Smooth muscle cell (in vitro differentiated cells): ENCODE results near the gene SLC6A7. TPM values are rescaled to one million over a fixed set of nuclear protein-coding genes. Genes with fewer than 3 reads are reported as not detected.

Experiments used
- DNase-seq: peaks from one replicate; lab custom pipeline; 2025; ENCODE audit not compliant: unreplicated experiment; lab: John Stamatoyannopoulos, UW
- H2AFZ ChIP-seq: fragments of 200-600 bp; sonication (generic); 2 replicates; pipeline ENCODE4 v1.6.0; 2016; ENCODE audit warnings: antibody characterized with exemption, low read depth, mild to moderate bottlenecking
- H3F3A ChIP-seq: fragments of 200-600 bp; sonication (generic); 2 replicates; pipeline ENCODE4 v1.6.0; 2017; ENCODE audit warnings: antibody characterized with exemption, low read depth
- H3K27ac ChIP-seq: fragments of 200-600 bp; sonication (generic); 2 replicates; pipeline ENCODE4 v1.5.1; 2016; ENCODE audit warnings: low read depth, mild to moderate bottlenecking
- H3K27me3 ChIP-seq: fragments of 200-600 bp; sonication (generic); 2 replicates; pipeline ENCODE4 v1.6.1; 2016; ENCODE audit warnings: low read depth, mild to moderate bottlenecking
- H3K36me3 ChIP-seq: fragments of 200-600 bp; sonication (generic); 2 replicates; pipeline ENCODE4 v1.5.1; 2016; ENCODE audit warnings: low read depth
- H3K4me1 ChIP-seq: fragments of 200-600 bp; sonication (generic); 2 replicates; pipeline ENCODE4 v1.5.1; 2016; ENCODE audit warnings: low read depth
- H3K4me2 ChIP-seq: fragments of 200-600 bp; sonication (generic); 2 replicates; pipeline ENCODE4 v1.6.0; 2016; ENCODE audit warnings: mild to moderate bottlenecking
- H3K4me3 ChIP-seq: fragments of 200-600 bp; sonication (generic); 2 replicates; pipeline ENCODE4 v1.5.1; 2016; ENCODE audit warnings: mild to moderate bottlenecking
- H3K79me2 ChIP-seq: fragments of 200-600 bp; sonication (generic); 2 replicates; pipeline ENCODE4 v1.6.0; 2016; ENCODE audit warnings: low read depth, mild to moderate bottlenecking
- H3K9ac ChIP-seq: fragments of 200-600 bp; sonication (generic); 2 replicates; pipeline ENCODE4 v1.6.0; 2016; ENCODE audit warnings: low read depth
- H3K9me3 ChIP-seq: fragments of 200-600 bp; sonication (generic); replicated peaks from 2 replicates; pipeline ENCODE4 v1.5.1; 2016; ENCODE audit warnings: low read depth
- H4K20me1 ChIP-seq: fragments of 200-600 bp; sonication (generic); 2 replicates; pipeline ENCODE4 v1.6.0; 2016; ENCODE audit warnings: low read depth
- WGBS: methylation state at CpG from one replicate; pipeline ENCODE4 v1.1.7; 2016; ENCODE audit warnings: low lambda C conversion rate; 5-methylcytosine and 5-hydroxymethylcytosine counted together
- polyA plus RNA-seq: library from polyadenylated mRNA; unstranded; fragments of >200 nt; fragmentation: Nextera tagmentation; extraction: Ambion mirVana; gene quantifications from 2 replicates; pipeline ENCODE4 v1.2.1, GENCODE V29; 2016
- total RNA-seq: library from RNA; depleted of rRNA; stranded (reverse); fragments of >200 nt; gene quantifications from 2 replicates; pipeline ENCODE4 v1.2.3, GENCODE V29; 2014
- TF ChIP-seq, protein P1 (sequence below): fragments of 200-600 bp; sonication (generic); IDR thresholded peaks from 2 replicates; pipeline ENCODE4 v1.5.1; 2017; ENCODE audit warnings: borderline replicate concordance, mild to moderate bottlenecking, antibody characterized with exemption; ENCODE audit not compliant: insufficient read depth, poor library complexity, severe bottlenecking

SLC6A7 gene
- total and polyA plus RNA-seq, 2 experiments from 2014 or later = 0.10 TPM; not detected in 1

DNA sequence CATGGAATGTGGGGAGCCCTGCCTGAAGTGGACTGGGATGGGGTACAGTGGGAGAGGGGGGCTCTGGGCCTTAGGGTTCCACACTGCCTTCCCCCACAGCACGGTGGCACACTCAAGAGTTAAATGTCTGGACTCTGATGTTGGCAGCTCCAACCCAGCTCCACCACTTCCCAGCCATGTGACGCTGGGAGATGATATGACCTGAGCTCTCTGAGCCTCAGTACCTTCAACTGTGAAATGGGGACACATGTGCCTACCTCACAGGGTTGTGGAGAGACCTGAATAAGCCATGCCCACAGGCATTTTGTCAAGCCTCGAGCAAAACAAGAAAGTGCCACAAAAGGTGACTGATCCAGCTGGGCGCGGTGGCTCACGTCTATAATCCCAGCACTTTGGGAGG is 30.8 kb upstream of the SLC6A7 start:
- no peaks in the 10 kb centered on the region for H3K9me3 ChIP-seq
- H4K20me1 ChIP-seq = peaks cover 4% of the 10 kb centered on the region
- no peaks in the 10 kb centered on the region for H3K36me3 ChIP-seq
- peaks cover 14% of the 10 kb centered on the region for H3K79me2 ChIP-seq
- TF ChIP-seq, protein P1, sequence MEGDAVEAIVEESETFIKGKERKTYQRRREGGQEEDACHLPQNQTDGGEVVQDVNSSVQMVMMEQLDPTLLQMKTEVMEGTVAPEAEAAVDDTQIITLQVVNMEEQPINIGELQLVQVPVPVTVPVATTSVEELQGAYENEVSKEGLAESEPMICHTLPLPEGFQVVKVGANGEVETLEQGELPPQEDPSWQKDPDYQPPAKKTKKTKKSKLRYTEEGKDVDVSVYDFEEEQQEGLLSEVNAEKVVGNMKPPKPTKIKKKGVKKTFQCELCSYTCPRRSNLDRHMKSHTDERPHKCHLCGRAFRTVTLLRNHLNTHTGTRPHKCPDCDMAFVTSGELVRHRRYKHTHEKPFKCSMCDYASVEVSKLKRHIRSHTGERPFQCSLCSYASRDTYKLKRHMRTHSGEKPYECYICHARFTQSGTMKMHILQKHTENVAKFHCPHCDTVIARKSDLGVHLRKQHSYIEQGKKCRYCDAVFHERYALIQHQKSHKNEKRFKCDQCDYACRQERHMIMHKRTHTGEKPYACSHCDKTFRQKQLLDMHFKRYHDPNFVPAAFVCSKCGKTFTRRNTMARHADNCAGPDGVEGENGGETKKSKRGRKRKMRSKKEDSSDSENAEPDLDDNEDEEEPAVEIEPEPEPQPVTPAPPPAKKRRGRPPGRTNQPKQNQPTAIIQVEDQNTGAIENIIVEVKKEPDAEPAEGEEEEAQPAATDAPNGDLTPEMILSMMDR = no peak
- no peak overlapping the region for H3K4me3 ChIP-seq
- peak overlapping the region; percentile 17 for H3K9ac ChIP-seq
- H3F3A ChIP-seq = peaks cover 16% of the 10 kb centered on the region
- WGBS = 71% methylated on average over 6 of the region's 6 CpGs
- no peaks in the 10 kb centered on the region for H3K27me3 ChIP-seq
- no peak overlapping the region for H3K4me2 ChIP-seq
- H3K27ac ChIP-seq = peak overlapping the region; percentile 100
- H3K4me1 ChIP-seq = peaks cover 9% of the 10 kb centered on the region
- no peak overlapping the region for H2AFZ ChIP-seq
- no peak for DNase-seq

- WGBS = 15% methylated on average over 9 of the region's 9 CpGs
- H3K9ac ChIP-seq = peak overlapping the region; percentile 82
- peaks cover 13% of the 10 kb centered on the region for H3F3A ChIP-seq
- TF ChIP-seq, protein P1 = no peak
- H3K9me3 ChIP-seq = no peaks in the 10 kb centered on the region
- no peaks in the 10 kb centered on the region for H4K20me1 ChIP-seq
- no peaks in the 10 kb centered on the region for H3K27me3 ChIP-seq
- H2AFZ ChIP-seq = no peak overlapping the region
- H3K4me2 ChIP-seq = peak overlapping the region; percentile 16
- no peak overlapping the region for H3K4me3 ChIP-seq
- H3K36me3 ChIP-seq = no peaks in the 10 kb centered on the region
- peak overlapping the region; percentile 100 for H3K27ac ChIP-seq
- H3K4me1 ChIP-seq = peaks cover 9% of the 10 kb centered on the region
- no peak for DNase-seq
- H3K79me2 ChIP-seq = peaks cover 7% of the 10 kb centered on the region
Observed at GRCh38 chr5:150159741-150160179, 30.1 kb upstream of the SLC6A7 start.

DNA sequence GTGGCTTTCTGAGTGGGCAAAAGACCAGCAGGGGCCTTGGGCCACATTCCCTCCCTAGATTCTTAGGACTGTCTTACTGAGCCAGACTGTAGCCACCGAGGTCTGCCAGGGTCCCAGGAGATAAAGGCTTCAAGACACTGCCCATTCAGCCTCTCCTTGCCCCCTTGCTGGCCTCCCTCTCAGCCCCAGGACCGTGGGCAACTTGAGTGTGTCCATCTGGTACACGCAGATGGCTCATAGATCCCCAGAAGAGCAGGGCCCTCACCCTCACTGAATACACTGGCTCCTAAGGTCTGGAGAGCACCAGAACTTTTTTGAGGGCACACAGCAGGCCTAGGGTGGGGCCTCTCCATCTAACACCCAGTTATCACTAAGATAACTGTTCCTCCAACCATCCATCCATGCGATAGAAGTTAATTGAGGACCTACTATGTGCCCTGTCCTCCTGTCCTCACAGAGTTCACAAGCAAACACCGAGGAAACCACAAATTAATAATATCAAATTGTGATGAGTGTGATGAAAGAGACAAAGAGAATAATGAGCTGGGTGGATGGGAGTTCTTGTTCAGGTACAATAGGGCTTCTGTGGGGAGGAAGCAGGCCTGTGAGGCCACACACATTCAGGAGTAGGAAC is 29.3 kb upstream of the SLC6A7 start:
- peak overlapping the region; percentile 100 for H3K27ac ChIP-seq
- H3K9me3 ChIP-seq = no peaks in the 10 kb centered on the region
- peaks cover 13% of the 10 kb centered on the region for H3F3A ChIP-seq
- no peaks in the 10 kb centered on the region for H3K36me3 ChIP-seq
- no peaks in the 10 kb centered on the region for H3K79me2 ChIP-seq
- DNase-seq = no peak
- 35% methylated on average over 5 of the region's 5 CpGs for WGBS
- H3K9ac ChIP-seq = peak overlapping the region; percentile 82
- peak overlapping the region; percentile 16 for H3K4me2 ChIP-seq
- H3K4me3 ChIP-seq = no peak overlapping the region
- H3K27me3 ChIP-seq = no peaks in the 10 kb centered on the region
- TF ChIP-seq, protein P1 = no peak
- no peaks in the 10 kb centered on the region for H4K20me1 ChIP-seq
- H3K4me1 ChIP-seq = peaks cover 3% of the 10 kb centered on the region
- no peak overlapping the region for H2AFZ ChIP-seq
